GM10847 (cell line): ENCODE measurements around the gene CCDC63.

Experiments used
- POLR2A ChIP-seq: IDR thresholded peaks from 2 replicates; pipeline ENCODE4 v1.6.1; 2011; ENCODE audit not compliant: insufficient read length; ENCODE audit errors: extremely low read depth

CCDC63 gene

GRCh38 chr12:110896559-110896958 is 49.8 kb downstream of the CCDC63 start:
- no peak for TF ChIP-seq POLR2A

GRCh38 chr12:110901401-110901800 is 54.6 kb downstream of the CCDC63 start:
- no peak for TF ChIP-seq POLR2A

GRCh38 chr12:110903511-110903910 is 56.7 kb downstream of the CCDC63 start:
- TF ChIP-seq POLR2A = no peak

GRCh38 chr12:110906083-110906482 is 59.3 kb downstream of the CCDC63 start:
- TF ChIP-seq POLR2A = no peak

- TF ChIP-seq POLR2A = no peak
These were observed 59.7 kb downstream of the CCDC63 start for GRCh38 chr12:110906516-110906915.

- TF ChIP-seq POLR2A = no peak
These were observed 60.2 kb downstream of the CCDC63 start for GRCh38 chr12:110906985-110907384.

- TF ChIP-seq POLR2A = no peak
These were observed 60.8 kb downstream of the CCDC63 start for GRCh38 chr12:110907583-110907982.

GRCh38 chr12:110908377-110909152 is 61.8 kb downstream of the CCDC63 start:
- TF ChIP-seq POLR2A = no peak

- no peak for TF ChIP-seq POLR2A
These were observed 65.5 kb downstream of the CCDC63 start for GRCh38 chr12:110912263-110912662.

GRCh38 chr12:110913119-110914056 is 66.6 kb downstream of the CCDC63 start:
- no peak for TF ChIP-seq POLR2A

- TF ChIP-seq POLR2A = no peak
These were observed 69.6 kb downstream of the CCDC63 start for GRCh38 chr12:110916295-110916875.

GRCh38 chr12:110917467-110917866 is 70.7 kb downstream of the CCDC63 start:
- no peak for TF ChIP-seq POLR2A

GRCh38 chr12:110917961-110918360 is 71.2 kb downstream of the CCDC63 start:
- TF ChIP-seq POLR2A = no peak

GRCh38 chr12:110919720-110920119 is 72.9 kb downstream of the CCDC63 start:
- TF ChIP-seq POLR2A = no peak

GRCh38 chr12:110920324-110920910 is 73.6 kb downstream of the CCDC63 start, which contains the start of gene MYL2:
Gene MYL2, minus strand, starts transcription at chr12:110920579. Its CDS starts 50 bp downstream, at chr12:110920529.
- no peak for TF ChIP-seq POLR2A
